ENCODE results near the gene FAM3C. TPM values are rescaled to one million over a fixed set of nuclear protein-coding genes. Genes with fewer than 3 reads are reported as not detected.
A peak's percentile ranks its signal among the peaks of the same experiment; 100 is the strongest.

Gene FAM3C
- total and polyA plus RNA-seq, 10 of the 15 experiments (the other 5 are each of a cell fraction or from before 2014, with no cell fraction given) = 11.0 to 110 (median 27.8) TPM

DNA sequence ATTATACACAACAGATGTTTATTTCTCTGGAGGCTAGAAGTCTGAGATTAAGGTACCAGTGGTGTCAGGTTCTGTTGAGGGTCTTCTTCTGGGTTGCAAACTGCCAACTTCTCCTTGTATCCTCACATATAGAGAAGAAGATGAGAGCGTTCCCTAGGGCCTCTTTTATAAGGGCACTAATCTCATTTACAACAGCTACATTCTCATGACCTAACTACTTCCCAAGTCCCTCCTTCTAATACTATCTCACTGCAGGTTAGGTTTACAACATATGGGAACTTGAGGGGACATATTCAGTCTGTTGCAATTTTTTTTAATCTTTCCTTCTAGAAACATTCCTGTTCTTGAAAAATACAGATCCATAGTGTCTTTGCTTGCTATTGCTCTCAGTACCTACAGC, 18.3 kb upstream of the FAM3C start (continued):
- TF ChIP-seq, protein P1, sequence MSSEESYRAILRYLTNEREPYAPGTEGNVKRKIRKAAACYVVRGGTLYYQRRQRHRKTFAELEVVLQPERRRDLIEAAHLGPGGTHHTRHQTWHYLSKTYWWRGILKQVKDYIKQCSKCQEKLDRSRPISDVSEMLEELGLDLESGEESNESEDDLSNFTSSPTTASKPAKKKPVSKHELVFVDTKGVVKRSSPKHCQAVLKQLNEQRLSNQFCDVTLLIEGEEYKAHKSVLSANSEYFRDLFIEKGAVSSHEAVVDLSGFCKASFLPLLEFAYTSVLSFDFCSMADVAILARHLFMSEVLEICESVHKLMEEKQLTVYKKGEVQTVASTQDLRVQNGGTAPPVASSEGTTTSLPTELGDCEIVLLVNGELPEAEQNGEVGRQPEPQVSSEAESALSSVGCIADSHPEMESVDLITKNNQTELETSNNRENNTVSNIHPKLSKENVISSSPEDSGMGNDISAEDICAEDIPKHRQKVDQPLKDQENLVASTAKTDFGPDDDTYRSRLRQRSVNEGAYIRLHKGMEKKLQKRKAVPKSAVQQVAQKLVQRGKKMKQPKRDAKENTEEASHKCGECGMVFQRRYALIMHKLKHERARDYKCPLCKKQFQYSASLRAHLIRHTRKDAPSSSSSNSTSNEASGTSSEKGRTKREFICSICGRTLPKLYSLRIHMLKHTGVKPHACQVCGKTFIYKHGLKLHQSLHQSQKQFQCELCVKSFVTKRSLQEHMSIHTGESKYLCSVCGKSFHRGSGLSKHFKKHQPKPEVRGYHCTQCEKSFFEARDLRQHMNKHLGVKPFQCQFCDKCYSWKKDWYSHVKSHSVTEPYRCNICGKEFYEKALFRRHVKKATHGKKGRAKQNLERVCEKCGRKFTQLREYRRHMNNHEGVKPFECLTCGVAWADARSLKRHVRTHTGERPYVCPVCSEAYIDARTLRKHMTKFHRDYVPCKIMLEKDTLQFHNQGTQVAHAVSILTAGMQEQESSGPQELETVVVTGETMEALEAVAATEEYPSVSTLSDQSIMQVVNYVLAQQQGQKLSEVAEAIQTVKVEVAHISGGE (CRISPR knock-in tag; IDR thresholded peaks at IDR 0.05) = no peak

DNA sequence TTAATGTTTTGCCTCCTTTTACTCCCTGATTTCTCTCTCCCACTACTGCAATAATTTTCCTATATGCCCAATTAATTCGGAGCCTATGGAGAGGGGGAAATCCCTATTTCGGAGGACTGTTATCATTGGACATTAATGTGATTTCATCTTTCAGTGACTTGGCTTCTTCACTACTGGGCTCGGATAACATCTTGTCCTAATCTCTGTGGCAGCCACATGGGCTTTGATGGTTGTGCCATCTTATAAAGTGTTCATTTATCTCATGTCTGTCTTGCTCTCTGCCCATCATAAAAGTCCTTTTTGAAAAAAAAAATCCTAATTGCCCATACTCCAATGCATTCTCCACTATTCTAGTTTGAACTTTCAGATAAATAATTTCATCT, 15.5 kb upstream of the FAM3C start:
- H3K79me2 ChIP-seq (ENCODE audit: control insufficient read depth, insufficient read depth, low read length) = no peaks in the 10 kb centered on the region
- no peaks in the 10 kb centered on the region for H3K4me1 ChIP-seq (ENCODE audit: control insufficient read depth, insufficient read depth, low read length)
- no peak overlapping the region for H3K9ac ChIP-seq (ENCODE audit: control insufficient read depth, insufficient read depth, low read length)
- ATAC-seq (no peak), DNase-seq (ENCODE audit: low read depth, low spot score) (no peak), FAIRE-seq (no peak)
- ChIA-PET POLR2A (no interaction called here), CTCF (interaction anchor here (0.6 to 2.8 kb wide), 6 partner anchors 11 to 136 kb away, joined by 3 to 9 read pairs (median 4); partner anchors contain the start of gene FAM3C), RAD21 (ENCODE audit: unreplicated experiment) (interaction anchor here (0.7 to 1.3 kb wide), 6 partner anchors 11 to 119 kb away, joined by 3 to 9 read pairs (median 3); partner anchors contain the start of gene FAM3C), SMC1A (ENCODE audit: uncharacterized antibody, unreplicated experiment) (interaction anchor here (0.7 to 2.0 kb wide), 8 partner anchors 9 to 90 kb away, joined by 3 to 11 read pairs (median 3); partner anchors contain the start of gene FAM3C)
- no peak overlapping the region for H2AFZ ChIP-seq (ENCODE audit: control insufficient read depth, low read depth, low read length)
- H3K27ac ChIP-seq (ENCODE audit: control insufficient read depth, insufficient read depth) = no peak overlapping the region
- H4K20me1 ChIP-seq (ENCODE audit: control insufficient read depth, insufficient read depth) = no peaks in the 10 kb centered on the region
- H3K27me3 ChIP-seq (replicated peaks in 1 of 2; ENCODE audit: control insufficient read depth in 2 of 2, insufficient read depth in 2 of 2, low read length in 1 of 2) = no peaks in the 10 kb centered on the region
- H3K4me3 ChIP-seq = no peak overlapping the region
- in situ Hi-C loops (cut with MboI) = no loop called here
- BruUV-seq (replicated peaks) = no TSS peak
- H3K4me2 ChIP-seq (ENCODE audit: control insufficient read depth, insufficient read depth) = no peak overlapping the region
- whole genome bisulfite sequencing (ENCODE audit: insufficient coverage, insufficient replicate concordance, low lambda C conversion rate, missing lambda C conversion rate) = 60% methylated on average over 3 of the region's 3 CpGs
- TF ChIP-seq MYC (IDR thresholded peaks at IDR 0.05; ENCODE audit: insufficient read depth, insufficient read length, insufficient replicate concordance, low read length, severe bottlenecking) (no peak), BMI1 (IDR thresholded peaks at IDR 0.05; ENCODE audit: borderline replicate concordance) (no peak), MXI1 (IDR thresholded peaks at IDR 0.05; ENCODE audit: low read depth, low read length) (no peak), HSF1 (IDR thresholded peaks at IDR 0.05; ENCODE audit: low read depth, low read length) (no peak), KAT2A (conservative IDR thresholded peaks at IDR 0.05; ENCODE audit: control insufficient read depth, low read depth, low read length) (no peak), IKZF2 (IDR thresholded peaks at IDR 0.05) (0 out of 4 replicates have a peak, but pooled peaks of 1 of the 2 experiments have one; percentile 5)
- intact Hi-C loops (cut with micrococcal nuclease; ENCODE audit: unreplicated experiment) = no loop called here
- H3K36me3 ChIP-seq (ENCODE audit: control insufficient read depth in 2 of 2, insufficient read depth in 2 of 2, low read length in 1 of 2) = no peaks in the 10 kb centered on the region
- H3K9me3 ChIP-seq (replicated peaks; ENCODE audit: control insufficient read depth, insufficient read depth, low read length) = no peaks in the 10 kb centered on the region

Data from GM12878 (cell line).